ENCODE data around the gene OR2AT4.

- TF ChIP-seq CTCF (IDR thresholded peaks at IDR 0.05) (no peak), POLR2A (IDR thresholded peaks at IDR 0.05) (no peak)
These were observed 32.8 kb downstream of the OR2AT4 start for GRCh38 chr11:75063741-75064314.

Data from body of pancreas (tissue), 4 donors.